ENCODE results near the gene C22orf31. TPM values are rescaled to one million over a fixed set of nuclear protein-coding genes. Genes with fewer than 3 reads are reported as not detected.

The C22orf31 gene
- total RNA-seq, 1 experiment from 2014 or later, result not detected

DNA sequence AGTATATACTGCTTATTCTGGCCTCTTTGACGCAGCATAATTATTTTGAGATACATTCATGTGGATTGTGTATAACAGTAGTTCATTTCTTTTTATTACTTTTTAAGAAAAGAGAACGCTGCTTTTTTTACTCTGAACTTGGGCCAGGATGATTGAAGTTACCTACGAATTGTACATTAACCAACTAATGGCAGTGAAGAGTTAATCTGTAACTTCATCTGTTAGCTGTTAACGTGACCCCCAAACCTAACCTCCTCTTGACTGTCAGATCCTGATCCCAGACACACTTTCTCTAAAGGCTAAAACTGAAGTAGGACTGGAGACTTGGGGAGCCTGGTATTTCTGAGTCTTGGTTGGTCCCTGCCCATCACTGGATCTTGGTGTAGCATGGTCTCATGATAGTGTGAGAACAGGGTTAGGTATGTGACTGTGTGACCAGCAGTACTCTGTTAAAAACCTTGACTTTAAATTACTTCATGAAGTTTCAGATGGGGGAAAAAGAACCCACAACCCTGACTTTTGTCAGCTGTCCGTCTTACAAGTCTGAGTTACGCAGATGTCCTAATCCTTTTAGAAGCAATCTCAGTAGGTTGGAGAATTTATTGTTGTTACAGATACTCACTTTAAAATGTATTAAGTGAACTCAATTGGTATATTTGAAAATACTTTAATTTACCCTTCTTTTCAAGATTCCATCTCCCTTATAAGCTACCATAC lies 39.4 kb downstream of the C22orf31 start:
- Mint-ChIP-seq H3K36me3 (ENCODE audit: insufficient read depth, unreplicated experiment) (no peaks in the 10 kb centered on the region), H3K4me1 (ENCODE audit: insufficient read depth, unreplicated experiment) (no peaks in the 10 kb centered on the region), H3K27me3 (ENCODE audit: insufficient read depth, unreplicated experiment) (no peaks in the 10 kb centered on the region), H3K9me3 (ENCODE audit: unreplicated experiment) (peaks cover 11% of the 10 kb centered on the region), H3K4me3 (ENCODE audit: unreplicated experiment) (no peak overlapping the region), H3K27ac (ENCODE audit: low read depth, unreplicated experiment) (no peak overlapping the region)
- no peak for DNase-seq (ENCODE audit: unreplicated experiment)
- ChIA-PET CTCF (interaction anchor here (0.6 kb wide), 1 partner anchor 58 kb away, joined by 3 read pairs; no protein-coding TSS in a partner anchor), POLR2A (interaction anchor here (0.6 to 0.7 kb wide), 2 partner anchors 67 to 106 kb away, joined by 3 read pairs; no protein-coding TSS in a partner anchor)
- intact Hi-C loops (cut with micrococcal nuclease), result no loop called here
- TF ChIP-seq, protein P1, sequence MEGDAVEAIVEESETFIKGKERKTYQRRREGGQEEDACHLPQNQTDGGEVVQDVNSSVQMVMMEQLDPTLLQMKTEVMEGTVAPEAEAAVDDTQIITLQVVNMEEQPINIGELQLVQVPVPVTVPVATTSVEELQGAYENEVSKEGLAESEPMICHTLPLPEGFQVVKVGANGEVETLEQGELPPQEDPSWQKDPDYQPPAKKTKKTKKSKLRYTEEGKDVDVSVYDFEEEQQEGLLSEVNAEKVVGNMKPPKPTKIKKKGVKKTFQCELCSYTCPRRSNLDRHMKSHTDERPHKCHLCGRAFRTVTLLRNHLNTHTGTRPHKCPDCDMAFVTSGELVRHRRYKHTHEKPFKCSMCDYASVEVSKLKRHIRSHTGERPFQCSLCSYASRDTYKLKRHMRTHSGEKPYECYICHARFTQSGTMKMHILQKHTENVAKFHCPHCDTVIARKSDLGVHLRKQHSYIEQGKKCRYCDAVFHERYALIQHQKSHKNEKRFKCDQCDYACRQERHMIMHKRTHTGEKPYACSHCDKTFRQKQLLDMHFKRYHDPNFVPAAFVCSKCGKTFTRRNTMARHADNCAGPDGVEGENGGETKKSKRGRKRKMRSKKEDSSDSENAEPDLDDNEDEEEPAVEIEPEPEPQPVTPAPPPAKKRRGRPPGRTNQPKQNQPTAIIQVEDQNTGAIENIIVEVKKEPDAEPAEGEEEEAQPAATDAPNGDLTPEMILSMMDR (IDR thresholded peaks at IDR 0.05; ENCODE audit: unreplicated experiment), result no peak
- BruUV-seq (replicated peaks), result no TSS peak

DNA sequence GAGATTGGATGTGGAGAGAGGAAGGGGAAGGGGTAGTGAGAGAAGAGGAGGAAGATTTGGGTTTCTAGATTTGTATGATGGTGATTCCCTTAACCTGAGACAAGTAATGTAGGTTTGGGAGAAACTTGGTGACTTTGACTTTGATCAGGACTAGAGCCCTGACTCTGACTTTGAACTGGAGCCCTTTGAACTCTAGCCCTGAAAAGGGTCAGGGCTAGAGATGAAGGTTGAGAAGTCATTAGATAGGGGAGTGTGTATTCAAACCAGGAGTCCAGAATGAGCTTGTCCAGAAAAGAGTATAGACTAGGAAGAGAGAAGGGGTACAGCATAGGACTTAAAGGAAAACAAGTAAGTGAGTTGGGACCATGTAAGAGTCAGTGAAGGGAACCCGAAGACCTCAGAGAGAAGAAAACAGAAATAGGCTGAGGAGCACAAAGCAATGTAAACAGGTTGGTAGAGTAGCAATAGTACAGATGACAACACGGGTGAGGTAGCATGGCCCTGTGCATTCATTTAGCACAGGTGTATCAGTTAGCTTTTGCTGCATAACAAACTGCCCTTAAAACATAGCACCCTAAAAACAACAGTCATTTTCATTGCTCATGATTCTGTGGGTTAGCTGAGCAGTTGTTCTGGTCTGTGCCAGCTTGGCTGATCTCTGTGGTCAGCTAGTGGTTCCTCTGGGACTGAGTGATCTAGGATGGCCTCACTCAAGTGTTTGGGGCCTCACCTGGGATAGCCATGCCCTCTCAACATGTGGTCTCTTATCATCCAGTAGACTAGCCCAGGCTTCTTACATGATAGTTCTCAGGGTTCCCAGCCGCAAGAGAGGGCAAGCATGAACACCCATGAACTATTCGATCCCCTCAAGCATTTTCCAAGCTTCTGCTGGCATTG lies 43.1 kb downstream of the C22orf31 start:
- peaks cover 11% of the 10 kb centered on the region for H3K9me3 Mint-ChIP-seq (ENCODE audit: unreplicated experiment)
- ChIA-PET CTCF (interaction anchor here (0.7 kb wide), 1 partner anchor 11 kb away, joined by 3 read pairs; no protein-coding TSS in a partner anchor), POLR2A (interaction anchor here (0.6 to 0.8 kb wide), 2 partner anchors 38 to 69 kb away, joined by 3 read pairs; no protein-coding TSS in a partner anchor)
- H3K4me3 Mint-ChIP-seq (ENCODE audit: unreplicated experiment), result no peak overlapping the region
- no peaks in the 10 kb centered on the region for H3K27me3 Mint-ChIP-seq (ENCODE audit: insufficient read depth, unreplicated experiment)
- TF ChIP-seq, protein P1 (IDR thresholded peaks at IDR 0.05; ENCODE audit: unreplicated experiment), result no peak
- no peaks in the 10 kb centered on the region for H3K4me1 Mint-ChIP-seq (ENCODE audit: insufficient read depth, unreplicated experiment)
- no peak for DNase-seq (ENCODE audit: unreplicated experiment)
- no peaks in the 10 kb centered on the region for H3K36me3 Mint-ChIP-seq (ENCODE audit: insufficient read depth, unreplicated experiment)
- no TSS peak for BruUV-seq (replicated peaks)
- no peak overlapping the region for H3K27ac Mint-ChIP-seq (ENCODE audit: low read depth, unreplicated experiment)
- intact Hi-C loops (cut with micrococcal nuclease), result no loop called here

DNA sequence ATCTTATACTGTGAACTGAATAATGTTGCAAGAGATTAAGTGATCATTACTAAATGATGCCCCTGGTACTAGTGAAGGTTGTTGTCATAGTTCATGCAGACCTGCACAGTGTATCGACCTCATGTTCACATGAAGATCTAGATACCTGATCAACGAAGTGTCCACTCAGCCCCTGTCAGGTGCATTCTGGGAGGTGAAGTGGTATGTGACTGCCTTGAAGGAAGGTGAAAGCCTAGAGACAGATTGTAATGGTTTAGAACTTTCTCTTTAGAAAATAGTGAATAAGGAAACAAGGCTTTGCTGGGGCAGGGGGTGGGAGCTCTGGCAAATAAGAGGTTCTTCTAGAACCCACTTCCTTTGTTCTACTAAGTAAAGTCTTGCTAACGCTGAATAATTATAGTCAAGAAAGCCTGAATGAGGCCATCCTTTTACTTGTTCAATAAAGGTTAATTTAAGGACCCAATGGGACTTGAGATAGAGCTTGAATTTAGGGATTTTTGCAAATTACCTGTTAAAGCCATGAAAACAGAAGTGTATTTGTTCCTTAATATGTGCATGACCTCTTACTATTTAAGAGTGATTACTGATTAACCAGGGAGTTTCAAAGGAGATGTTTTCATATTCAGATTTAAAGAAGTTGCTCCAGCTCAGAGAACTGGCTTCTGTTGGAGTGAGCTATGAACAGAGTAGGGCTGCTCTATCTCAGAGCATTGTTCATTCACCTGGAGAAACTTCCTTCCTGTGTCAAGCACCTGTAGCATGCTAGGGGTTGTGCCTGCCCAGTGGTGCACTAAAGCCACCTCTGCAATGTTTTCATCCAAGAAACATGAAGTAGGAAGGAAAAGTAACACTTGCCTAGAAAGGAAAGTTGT lies 45.3 kb downstream of the C22orf31 start:
- ChIA-PET POLR2A (no interaction called here), CTCF (interaction anchor here (1.1 to 2.3 kb wide), 2 partner anchors 26 to 229 kb away, joined by 3 to 6 read pairs; no protein-coding TSS in a partner anchor)
- no peaks in the 10 kb centered on the region for H3K36me3 Mint-ChIP-seq (ENCODE audit: insufficient read depth, unreplicated experiment)
- H3K27ac Mint-ChIP-seq (ENCODE audit: low read depth, unreplicated experiment), result no peak overlapping the region
- TF ChIP-seq, protein P1 (IDR thresholded peaks at IDR 0.05; ENCODE audit: unreplicated experiment), result no peak
- H3K27me3 Mint-ChIP-seq (ENCODE audit: insufficient read depth, unreplicated experiment), result no peaks in the 10 kb centered on the region
- BruUV-seq (replicated peaks), result no TSS peak
- no peaks in the 10 kb centered on the region for H3K4me1 Mint-ChIP-seq (ENCODE audit: insufficient read depth, unreplicated experiment)
- peaks cover 11% of the 10 kb centered on the region for H3K9me3 Mint-ChIP-seq (ENCODE audit: unreplicated experiment)
- no peak for DNase-seq (ENCODE audit: unreplicated experiment)
- H3K4me3 Mint-ChIP-seq (ENCODE audit: unreplicated experiment), result no peak overlapping the region
- intact Hi-C loops (cut with micrococcal nuclease), result no loop called here
